HG03457 (cell line): ENCODE data around the gene SNX4.
"Not testable (repeated sequence)": the region's sequence is repeated elsewhere in the genome, so short reads cannot be mapped to it uniquely, and the experiment has no call there.

Experiments used
- ATAC-seq: cut with Tn5 transposase; IDR thresholded peaks from one replicate; pipeline ENCODE4 v1.9.1; 2021; ENCODE audit warnings: moderate number of reproducible peaks; ENCODE audit not compliant: unreplicated experiment

The SNX4 gene

GRCh38 chr3:125406070-125406469 lies 113.9 kb downstream of the SNX4 start:
- no peak for ATAC-seq

- not testable (repeated sequence) for ATAC-seq
These were observed 114.5 kb downstream of the SNX4 start for GRCh38 chr3:125405515-125405914.

- ATAC-seq: no peak
These were observed 116.2 kb downstream of the SNX4 start for GRCh38 chr3:125403789-125404188.

- no peak for ATAC-seq
These were observed 117.4 kb downstream of the SNX4 start for GRCh38 chr3:125402639-125403038.

GRCh38 chr3:125401402-125401801 lies 118.6 kb downstream of the SNX4 start:
- ATAC-seq: no peak

- no peak for ATAC-seq
These were observed 121.0 kb downstream of the SNX4 start for GRCh38 chr3:125398952-125399351.
